Ascending aorta (tissue), 2 donors: ENCODE measurements around the gene SLC2A1. TPM values are rescaled to one million over a fixed set of nuclear protein-coding genes. Genes with fewer than 3 reads are reported as not detected.

Experiments
- DNase-seq, 2 donors: peaks; one replicate each; pipeline ENCODE4 v3.0.0-alpha.2; 2019; ENCODE audit warnings: low spot score in 2 of 2
- H3K27ac ChIP-seq, 2 donors: fragments of 200-600 bp; sonication (generic); one replicate each; pipeline ENCODE4 v1.5.1; 2016 to 2017; ENCODE audit warnings: mild to moderate bottlenecking in 1 of 2
- H3K27me3 ChIP-seq: fragments of 200-600 bp; sonication (generic); one replicate; pipeline ENCODE4 v1.5.1; 2017
- H3K36me3 ChIP-seq, 2 donors: fragments of 200-600 bp; sonication (generic); one replicate each; pipeline ENCODE4 v1.5.1; 2016
- H3K4me1 ChIP-seq, 2 donors: fragments of 200-600 bp; sonication (generic); one replicate each; pipeline ENCODE4 v1.5.1; 2016 to 2017; ENCODE audit warnings: mild to moderate bottlenecking in 1 of 2
- H3K4me3 ChIP-seq, 2 donors: fragments of 200-600 bp; sonication (generic); one replicate each; pipeline ENCODE4 v1.5.1; 2016 to 2017; ENCODE audit warnings: mild to moderate bottlenecking in 1 of 2
- H3K9me3 ChIP-seq, 2 donors: fragments of 200-600 bp; sonication (generic); one replicate each; pipeline ENCODE4 v1.5.1; 2016
- CTCF ChIP-seq, 3 experiments: fragments of 200-600 bp in 2 of 3; fragments of 450-650 bp in 1 of 3; sonication (generic) in 2 of 3; IDR thresholded peaks; one replicate each; pipeline ENCODE4 v1.5.1; 2016 to 2019; ENCODE audit warnings: antibody characterized with exemption in 3 of 3, mild to moderate bottlenecking in 1 of 3, moderate library complexity in 1 of 3
- intact Hi-C: fragments of 100-400 bp; cut with DNase I; formaldehyde crosslinking; loops from one replicate; pipeline ENCODE4 v1.15.1; 2023
- total RNA-seq: library from RNA; depleted of rRNA; stranded (reverse); fragments of >200 nt; gene quantifications from one replicate; pipeline ENCODE4 v1.1.0, GENCODE V29; 2016

Gene SLC2A1
- total RNA-seq, 1 donor from 2014 or later, result 15.5 TPM

GRCh38 chr1:42932442-42932941 lies 26.2 kb downstream of the SLC2A1 start:
- no peak for TF ChIP-seq CTCF (IDR thresholded peaks at IDR 0.05)
- peaks cover 34 to 39% of the 10 kb centered on the region in 2 donors for H3K36me3 ChIP-seq
- no peak overlapping the region for H3K4me3 ChIP-seq
- no peak for DNase-seq
- no peaks in the 10 kb centered on the region for H3K27me3 ChIP-seq
- H3K4me1 ChIP-seq, result peaks cover 12 to 26% of the 10 kb centered on the region in 2 donors
- no peaks in the 10 kb centered on the region for H3K9me3 ChIP-seq
- peak overlapping the region; percentile 48 to 67 for H3K27ac ChIP-seq
- intact Hi-C loops, result loop anchor here (10.0 kb wide), 1 partner anchor 422 kb away; the partner anchor contains the start of gene CDC20

- TF ChIP-seq CTCF (IDR thresholded peaks at IDR 0.05), result no peak
- peak; percentile 39 to 75 for DNase-seq
- H3K9me3 ChIP-seq, result no peaks in the 10 kb centered on the region
- H3K4me3 ChIP-seq, result no peak overlapping the region
- peaks cover 39 to 44% of the 10 kb centered on the region in 2 donors for H3K36me3 ChIP-seq
- H3K27ac ChIP-seq, result peak overlapping the region; percentile 48 to 67
- intact Hi-C loops, result loop anchor here (10.0 kb wide), 1 partner anchor 423 kb away; the partner anchor contains the start of gene CDC20
- H3K4me1 ChIP-seq, result peaks cover 12 to 22% of the 10 kb centered on the region in 2 donors
- H3K27me3 ChIP-seq, result no peaks in the 10 kb centered on the region
Observed at GRCh38 chr1:42931911-42932422, 26.7 kb downstream of the SLC2A1 start.

GRCh38 chr1:42931108-42931539 lies 27.5 kb downstream of the SLC2A1 start:
- intact Hi-C loops, result loop anchor here (10.0 kb wide), 1 partner anchor 424 kb away; the partner anchor contains the start of gene CDC20
- H3K27ac ChIP-seq, result peak overlapping the region in 1 of 2 donors; percentile 48
- peak; percentile 39 to 58 (median 42) for TF ChIP-seq CTCF (IDR thresholded peaks at IDR 0.05)
- H3K4me3 ChIP-seq, result no peak overlapping the region
- DNase-seq, result peak in 1 of 2 donors; percentile 65
- H3K27me3 ChIP-seq, result no peaks in the 10 kb centered on the region
- H3K4me1 ChIP-seq, result peaks cover 6 to 16% of the 10 kb centered on the region in 2 donors
- H3K9me3 ChIP-seq, result no peaks in the 10 kb centered on the region
- H3K36me3 ChIP-seq, result peaks cover 47 to 52% of the 10 kb centered on the region in 2 donors

- H3K9me3 ChIP-seq, result no peaks in the 10 kb centered on the region
- intact Hi-C loops, result loop anchor here (10.0 kb wide), 1 partner anchor 424 kb away; the partner anchor contains the start of gene CDC20
- H3K27ac ChIP-seq, result peak overlapping the region in 1 of 2 donors; percentile 48
- H3K36me3 ChIP-seq, result peaks cover 47 to 52% of the 10 kb centered on the region in 2 donors
- peak in 1 of 2 donors; percentile 63 for DNase-seq
- H3K4me1 ChIP-seq, result peaks cover 0 to 13% of the 10 kb centered on the region in 2 donors
- H3K4me3 ChIP-seq, result no peak overlapping the region
- no peaks in the 10 kb centered on the region for H3K27me3 ChIP-seq
- TF ChIP-seq CTCF (IDR thresholded peaks at IDR 0.05), result no peak
Observed at GRCh38 chr1:42930178-42931107, 28.2 kb downstream of the SLC2A1 start.

GRCh38 chr1:42929434-42930177 lies 29.1 kb downstream of the SLC2A1 start:
- TF ChIP-seq CTCF (IDR thresholded peaks at IDR 0.05), result no peak
- H3K27me3 ChIP-seq, result no peaks in the 10 kb centered on the region
- peaks cover 3 to 16% of the 10 kb centered on the region in 2 donors for H3K4me1 ChIP-seq
- DNase-seq, result no peak
- H3K9me3 ChIP-seq, result no peaks in the 10 kb centered on the region
- intact Hi-C loops, result loop anchor here (10.0 kb wide), 2 partner anchors 425 to 595 kb away; partner anchors contain the start of genes CDC20 and FOXJ3
- H3K27ac ChIP-seq, result no peak overlapping the region
- H3K4me3 ChIP-seq, result no peak overlapping the region
- H3K36me3 ChIP-seq, result peaks cover 47 to 52% of the 10 kb centered on the region in 2 donors
